Adrenal gland (tissue), 5 donors: ENCODE data around the gene TSSK2.

ENCODE experiments used
- CTCF ChIP-seq, 6 experiments: fragments of 450-650 bp in 4 of 6; fragments of 200-600 bp in 2 of 6; sonication (generic) in 1 of 6; IDR thresholded peaks; 1 replicate in 5 of 6; 2 replicates in 1 of 6; pipeline versions ENCODE4 v1.5.1 to v1.8.0; 2016 to 2021; ENCODE audit warnings: antibody characterized with exemption in 6 of 6, mild to moderate bottlenecking in 2 of 6, moderate library complexity in 1 of 6
- POLR2A ChIP-seq, 2 donors: fragments of 450-650 bp; IDR thresholded peaks; one replicate each; pipeline ENCODE4 v1.6.1; 2017; ENCODE audit warnings: antibody characterized with exemption in 2 of 2, mild to moderate bottlenecking in 2 of 2, moderate library complexity in 1 of 2
- donor health status: DM: no; HTN: no; CAD: no.

GRCh38 chr22:19105456-19105855, 25.7 kb upstream of the TSSK2 start:
- TF ChIP-seq CTCF (IDR thresholded peaks at IDR 0.05) (no peak), POLR2A (IDR thresholded peaks at IDR 0.05) (no peak)
